Astrocyte of the hippocampus (primary cell): ENCODE measurements around the gene AHDC1.
A peak's percentile ranks its signal among the peaks of the same experiment; 100 is the strongest.

Experiments used
- DNase-seq: peaks from one replicate; pipeline ENCODE4 v3.0.0; 2011; ENCODE audit warnings: low read depth, low spot score

AHDC1 gene

DNA sequence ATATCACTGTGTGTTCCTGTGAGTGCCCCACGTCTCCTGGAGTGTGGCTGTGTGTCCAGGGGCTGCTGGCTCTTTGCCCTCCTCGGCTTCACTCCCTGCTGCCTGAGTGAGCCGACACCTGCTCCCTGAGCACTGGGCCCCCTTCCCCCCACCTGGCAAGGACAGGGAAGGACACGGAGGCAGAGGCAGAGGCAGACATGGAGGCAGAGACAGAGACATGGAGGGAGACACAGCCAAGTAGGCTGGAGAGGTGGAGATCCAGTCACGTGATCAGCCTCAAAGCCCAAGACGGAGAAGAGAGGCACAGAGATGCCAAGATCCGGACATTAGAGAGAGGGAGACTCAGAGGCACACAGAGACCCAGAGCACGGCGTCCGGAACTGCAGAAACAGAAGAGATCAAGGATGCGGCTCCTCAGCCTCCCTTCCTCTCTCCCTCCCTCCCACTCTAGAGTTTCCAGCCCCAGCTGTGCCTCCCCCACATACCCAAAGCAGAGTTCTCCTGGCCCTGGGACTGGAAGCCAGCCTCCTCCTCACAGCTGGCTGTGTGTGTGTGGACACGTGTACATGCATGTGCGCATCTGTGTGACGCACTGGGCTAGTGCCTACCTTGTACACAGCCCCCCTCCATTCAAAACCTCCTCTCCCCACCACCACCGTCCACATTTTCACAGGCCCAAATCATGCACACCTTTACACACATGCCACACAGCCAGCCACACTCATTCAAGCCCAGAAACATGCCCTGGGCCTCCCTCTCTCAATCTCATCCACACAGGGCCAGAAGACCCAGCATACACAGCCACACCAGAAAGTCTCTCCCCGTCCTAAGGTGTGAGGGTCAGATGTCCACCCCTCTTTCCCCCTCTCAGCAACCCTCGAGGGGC lies 74.9 kb downstream of the AHDC1 start:
- peak; percentile 54 for DNase-seq

DNA sequence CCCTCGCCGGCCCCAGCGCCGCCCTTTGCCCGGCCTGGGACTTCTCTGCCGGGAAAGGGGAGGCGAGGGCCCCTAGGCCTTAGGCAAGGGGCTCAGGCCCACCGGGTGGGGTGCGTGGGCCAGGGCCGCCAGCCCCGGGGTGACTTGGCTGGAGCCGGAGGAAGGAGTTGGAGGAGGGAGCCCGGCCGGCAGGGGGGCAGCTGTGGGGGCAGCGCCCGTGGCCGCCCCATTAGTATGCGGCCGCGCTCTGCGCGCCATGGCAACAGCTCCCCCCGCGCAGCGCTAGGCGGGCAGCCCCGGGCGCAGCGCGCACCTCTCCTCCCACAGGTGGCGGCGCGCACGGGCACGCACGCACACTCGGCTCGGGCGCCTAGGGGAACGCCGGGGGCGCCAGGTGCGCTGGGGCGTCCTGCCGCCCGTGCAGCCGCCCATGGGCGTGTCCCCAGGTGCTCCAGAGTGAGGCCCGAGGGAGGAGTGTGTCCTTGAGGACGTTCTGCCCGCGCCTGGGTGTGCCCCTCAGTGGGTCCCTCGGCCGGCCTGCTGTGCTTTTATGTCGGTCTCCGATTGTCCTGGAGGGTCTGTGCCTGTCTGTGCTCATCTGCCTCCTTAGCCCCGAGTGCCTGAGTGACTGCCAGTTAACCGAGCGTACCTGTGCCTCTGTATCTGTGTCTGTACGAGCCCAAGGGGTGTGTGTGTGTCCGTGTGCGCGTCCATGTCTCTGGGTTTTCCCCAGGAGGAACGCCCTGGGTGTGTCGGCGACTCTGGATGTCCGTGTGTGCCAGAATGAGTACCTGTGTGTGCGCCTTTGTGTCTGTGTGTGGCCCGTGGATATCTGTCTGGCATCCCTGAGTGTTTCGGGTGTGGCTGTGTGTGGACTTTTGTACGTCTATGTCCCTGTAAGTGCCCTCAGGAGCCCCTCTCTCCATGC lies 75.8 kb downstream of the AHDC1 start:
- peak; percentile 71 for DNase-seq

DNA sequence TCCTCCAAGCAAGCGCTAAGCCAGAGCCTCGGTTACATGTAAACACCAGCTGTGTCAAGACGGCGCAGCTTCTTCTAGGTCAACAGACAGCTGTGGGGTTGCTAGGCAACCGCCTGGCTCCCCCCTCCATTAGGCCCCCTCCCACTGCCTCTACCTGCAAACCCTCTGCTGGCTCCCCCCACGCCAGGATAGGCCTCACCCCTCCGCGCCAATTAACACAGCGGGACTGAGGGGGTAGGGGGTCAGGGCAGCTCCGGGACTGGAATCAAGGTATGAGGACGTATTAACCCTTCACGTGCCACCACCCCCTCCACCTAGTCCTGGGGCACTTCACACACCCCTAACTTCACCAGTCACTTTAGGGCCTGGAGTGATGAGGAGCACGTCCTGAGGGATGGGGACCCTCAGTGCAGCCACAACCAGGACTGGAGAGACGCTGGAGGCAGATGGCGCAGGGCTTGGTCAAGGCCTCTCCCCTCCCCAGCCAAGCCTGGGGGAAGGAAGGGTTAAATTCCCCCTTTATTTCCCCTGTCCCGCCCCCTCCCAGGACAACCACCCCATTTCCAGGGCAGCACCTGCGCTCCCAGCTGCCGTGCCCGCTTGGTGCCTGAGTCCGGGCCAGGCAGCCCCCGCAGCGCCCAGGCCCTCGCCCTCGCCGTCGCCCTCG lies 76.6 kb downstream of the AHDC1 start:
- DNase-seq = no peak

DNA sequence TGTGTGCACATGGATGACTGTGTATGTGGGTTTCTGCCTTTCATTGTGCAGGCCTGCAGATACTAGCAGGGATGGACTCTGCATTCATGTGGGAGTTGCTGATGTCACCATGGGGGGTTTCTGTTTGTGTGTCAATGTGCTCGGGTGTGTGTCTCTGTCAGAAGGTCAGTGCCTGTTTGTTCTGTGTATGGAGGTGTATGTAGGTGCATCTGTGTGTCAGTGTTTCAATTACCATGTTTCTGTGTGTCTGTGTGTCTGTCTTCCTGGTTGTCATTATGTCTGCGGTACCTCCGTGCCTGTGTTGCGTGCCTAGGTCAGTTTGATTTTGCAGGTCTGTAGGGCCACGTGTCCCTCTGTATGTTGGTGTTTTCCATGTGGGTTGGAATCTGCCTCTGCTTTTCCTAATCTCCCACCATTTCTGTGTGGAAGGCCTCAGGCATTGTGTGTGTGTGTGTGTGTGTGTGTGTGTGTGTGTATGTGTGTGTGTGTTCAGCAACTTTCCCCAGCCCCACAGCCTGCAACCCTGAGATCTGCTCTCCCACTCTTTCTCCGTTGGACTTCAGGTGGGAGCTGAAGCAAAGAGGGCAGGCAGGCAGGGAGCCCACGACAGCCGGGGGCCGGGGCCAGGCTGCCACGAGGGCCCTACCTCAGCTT lies 77.2 kb downstream of the AHDC1 start:
- DNase-seq = no peak

DNA sequence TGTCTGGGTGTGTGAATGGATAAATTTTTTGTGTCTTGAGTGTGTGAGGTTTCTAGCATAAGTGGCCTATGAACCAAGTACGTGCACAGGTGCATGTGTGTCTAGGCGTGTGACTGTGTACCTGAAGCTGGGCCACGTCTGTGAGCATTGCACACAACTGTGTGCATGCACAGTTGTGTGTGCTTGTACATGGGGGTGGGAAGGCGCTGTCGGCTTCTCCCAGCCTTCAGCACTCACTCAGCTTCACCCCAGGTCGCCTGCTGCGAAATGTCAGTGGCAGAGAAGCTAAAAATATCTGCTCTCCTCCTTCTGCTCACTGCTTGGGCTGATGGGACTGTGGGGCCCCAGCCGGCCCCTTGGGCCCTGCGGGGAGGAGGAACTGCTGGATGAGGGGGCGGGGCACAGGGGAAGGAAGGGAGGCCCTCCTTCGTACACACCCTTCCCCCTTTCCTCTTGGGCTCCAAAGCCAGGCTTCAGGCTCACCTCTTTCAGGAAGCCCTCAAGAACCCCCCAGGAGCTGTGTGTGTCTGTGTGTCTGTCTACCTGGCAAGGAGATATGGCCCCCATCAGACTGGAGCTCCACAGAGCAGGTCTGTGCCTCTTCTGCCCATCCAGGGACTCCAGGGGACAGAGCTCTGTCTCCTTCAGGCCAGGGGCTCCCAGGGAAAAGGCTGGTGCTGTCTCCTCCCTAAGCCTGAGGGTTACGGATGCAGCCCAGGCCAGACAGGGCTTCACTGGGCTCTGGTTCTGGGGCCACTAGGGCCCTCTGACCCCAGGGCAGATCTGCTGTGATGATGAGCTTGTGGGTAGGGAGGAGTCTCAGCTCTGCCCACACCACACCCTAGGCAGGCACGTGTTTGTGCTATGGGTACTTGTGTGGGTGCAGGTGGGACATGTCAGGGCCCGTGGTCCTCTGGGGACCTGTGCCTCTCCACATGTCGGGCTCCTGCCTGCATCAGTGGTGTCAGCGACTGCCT lies 78.4 kb downstream of the AHDC1 start:
- DNase-seq = peak; percentile 28

DNA sequence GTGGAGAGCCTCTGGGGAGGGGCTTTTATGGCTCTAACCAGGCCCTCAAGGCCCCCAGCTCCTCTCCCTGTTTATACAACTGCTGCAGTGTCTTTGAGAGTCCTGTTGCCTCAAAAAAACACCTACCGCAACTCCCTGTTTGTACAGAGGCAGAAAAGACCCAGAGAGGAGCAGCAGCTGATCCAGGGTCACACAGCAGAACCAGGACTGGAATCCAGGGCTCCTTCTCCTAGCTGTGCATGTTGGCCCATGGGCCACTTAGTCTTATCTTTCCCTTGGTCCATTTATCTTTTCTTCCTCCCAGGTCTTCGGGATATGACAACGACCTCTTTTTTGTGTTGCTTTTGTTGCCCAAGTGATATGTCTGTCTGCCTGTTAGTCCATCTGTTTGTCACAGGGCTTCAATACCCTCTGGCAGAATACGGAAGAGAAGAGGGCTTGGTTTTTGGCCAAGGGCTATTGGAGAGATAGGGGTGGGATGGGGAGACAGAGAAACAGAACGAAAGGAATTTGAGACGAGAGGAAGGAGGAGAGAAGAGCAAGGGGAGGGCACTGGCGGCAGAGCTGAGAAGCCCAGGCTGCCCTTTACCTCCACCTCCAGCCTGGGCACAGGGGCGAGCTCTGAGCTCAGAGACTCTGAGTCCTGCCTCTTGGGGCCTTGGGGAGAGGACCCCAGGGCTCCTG lies 80.5 kb downstream of the AHDC1 start:
- DNase-seq = no peak

DNA sequence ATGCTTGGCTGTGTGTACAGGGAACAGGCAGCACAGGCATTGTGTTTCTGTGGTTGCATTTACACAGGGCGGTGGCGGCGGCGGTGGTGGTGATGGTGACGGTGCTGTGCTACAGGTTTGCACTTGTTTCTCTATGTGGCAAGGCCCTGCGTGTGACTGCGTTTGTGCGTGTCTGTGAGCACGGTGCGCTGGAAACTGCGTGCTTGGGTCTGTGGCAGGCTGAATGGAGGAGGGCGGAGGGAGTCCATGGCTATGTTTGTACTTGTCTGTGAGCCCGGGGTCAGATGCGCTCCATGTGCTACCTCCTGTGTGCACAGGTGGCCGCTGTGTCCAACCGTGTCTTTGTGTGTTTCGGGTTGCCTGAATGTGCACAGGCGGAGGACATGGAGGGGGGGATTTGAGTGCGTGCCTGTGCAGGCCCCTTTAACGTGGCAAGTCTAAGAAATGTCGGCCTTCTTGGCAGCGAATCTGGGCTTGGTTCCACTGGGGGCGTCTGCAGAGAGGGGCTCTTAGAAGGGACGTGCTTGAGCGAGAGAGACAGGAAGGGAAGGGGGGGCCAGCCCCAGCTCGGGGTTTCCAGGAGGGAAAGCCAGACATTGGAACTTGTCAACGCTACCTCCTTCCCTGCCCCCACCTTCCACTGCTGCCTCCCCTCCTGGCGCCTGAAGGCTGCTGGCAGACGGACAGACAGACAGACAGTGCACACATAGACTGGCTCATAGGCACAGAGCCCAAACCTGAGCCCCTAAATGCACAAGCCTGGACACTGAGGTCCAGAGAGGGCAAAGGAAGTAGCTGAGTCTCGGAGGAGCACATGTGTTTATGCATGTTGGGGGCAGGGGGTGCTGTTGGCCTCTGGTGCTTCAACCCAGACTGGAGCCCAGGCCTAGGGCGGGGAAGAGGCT lies 81.3 kb downstream of the AHDC1 start:
- peak; percentile 49 for DNase-seq

DNA sequence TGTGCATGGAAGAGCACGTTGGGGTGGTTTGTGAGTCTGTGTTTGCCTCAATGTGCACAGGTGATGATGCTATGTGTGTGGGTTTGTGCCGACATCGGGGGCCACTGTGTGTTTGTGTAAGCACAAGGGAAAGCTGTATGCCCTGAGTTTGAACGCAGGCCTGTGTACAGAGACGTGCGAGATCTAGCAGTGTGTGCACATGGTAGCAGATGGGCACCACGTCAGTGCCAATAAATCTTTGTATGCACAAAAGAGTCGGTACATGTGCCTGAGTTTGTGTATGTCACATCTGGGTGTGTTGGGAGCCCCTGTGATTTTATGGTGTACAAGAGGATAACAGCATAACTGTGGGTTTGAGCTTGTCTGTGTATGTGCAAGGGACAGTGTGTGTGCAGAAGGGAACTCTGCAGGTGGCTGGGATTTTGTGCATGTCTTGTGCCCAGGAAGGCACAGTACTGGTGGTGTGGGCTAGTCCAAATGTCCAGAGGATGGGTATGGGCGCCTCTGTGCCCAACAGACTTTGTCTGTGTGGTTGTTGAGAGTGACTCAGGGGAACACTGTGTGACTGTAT lies 82.0 kb downstream of the AHDC1 start:
- no peak for DNase-seq

DNA sequence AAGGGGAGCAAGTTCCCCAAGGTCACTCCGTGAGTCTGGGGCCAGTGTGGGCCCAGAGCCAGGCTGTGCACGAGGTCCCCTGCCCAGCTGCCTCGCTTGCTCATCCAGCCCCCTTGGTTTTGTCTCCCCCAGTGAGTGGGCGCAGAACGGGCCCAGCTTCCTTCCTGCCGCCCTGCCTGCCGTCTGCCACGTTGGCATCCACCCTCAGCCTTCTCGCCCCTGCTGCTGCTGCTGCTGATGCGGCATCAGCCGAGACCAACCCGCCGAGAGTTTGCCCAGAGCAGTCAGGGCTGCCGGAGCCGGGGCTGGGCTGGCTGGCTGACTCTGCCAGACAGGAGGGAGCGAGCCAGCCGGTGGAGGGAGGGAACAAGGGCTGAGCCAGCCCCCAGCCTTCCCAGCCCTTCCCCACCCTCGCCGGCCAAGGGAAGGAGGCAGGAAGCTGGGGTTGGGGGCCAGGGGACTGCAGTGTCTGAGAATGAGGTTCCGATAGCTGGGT lies 82.6 kb downstream of the AHDC1 start:
- no peak for DNase-seq

DNA sequence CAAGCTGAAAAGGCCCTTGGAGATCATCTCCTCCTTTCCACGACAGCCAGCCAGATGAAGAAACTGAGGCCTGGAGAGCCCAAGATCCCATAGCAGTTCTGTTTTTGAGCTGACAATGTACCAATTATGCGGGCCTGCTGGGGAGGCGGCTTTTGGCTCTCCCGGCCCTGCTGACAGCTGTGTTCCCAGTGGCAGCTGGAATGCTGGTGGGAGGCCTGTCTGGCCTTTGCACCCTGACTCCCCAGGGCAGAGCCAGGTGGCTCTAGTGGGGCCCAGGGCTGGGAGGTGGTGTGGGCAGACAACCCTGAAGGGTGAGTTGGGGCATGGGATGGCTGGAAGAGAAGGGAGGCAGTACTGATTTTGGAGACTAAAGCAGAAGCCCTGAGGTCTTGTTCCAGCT lies 83.3 kb downstream of the AHDC1 start:
- DNase-seq = no peak

DNA sequence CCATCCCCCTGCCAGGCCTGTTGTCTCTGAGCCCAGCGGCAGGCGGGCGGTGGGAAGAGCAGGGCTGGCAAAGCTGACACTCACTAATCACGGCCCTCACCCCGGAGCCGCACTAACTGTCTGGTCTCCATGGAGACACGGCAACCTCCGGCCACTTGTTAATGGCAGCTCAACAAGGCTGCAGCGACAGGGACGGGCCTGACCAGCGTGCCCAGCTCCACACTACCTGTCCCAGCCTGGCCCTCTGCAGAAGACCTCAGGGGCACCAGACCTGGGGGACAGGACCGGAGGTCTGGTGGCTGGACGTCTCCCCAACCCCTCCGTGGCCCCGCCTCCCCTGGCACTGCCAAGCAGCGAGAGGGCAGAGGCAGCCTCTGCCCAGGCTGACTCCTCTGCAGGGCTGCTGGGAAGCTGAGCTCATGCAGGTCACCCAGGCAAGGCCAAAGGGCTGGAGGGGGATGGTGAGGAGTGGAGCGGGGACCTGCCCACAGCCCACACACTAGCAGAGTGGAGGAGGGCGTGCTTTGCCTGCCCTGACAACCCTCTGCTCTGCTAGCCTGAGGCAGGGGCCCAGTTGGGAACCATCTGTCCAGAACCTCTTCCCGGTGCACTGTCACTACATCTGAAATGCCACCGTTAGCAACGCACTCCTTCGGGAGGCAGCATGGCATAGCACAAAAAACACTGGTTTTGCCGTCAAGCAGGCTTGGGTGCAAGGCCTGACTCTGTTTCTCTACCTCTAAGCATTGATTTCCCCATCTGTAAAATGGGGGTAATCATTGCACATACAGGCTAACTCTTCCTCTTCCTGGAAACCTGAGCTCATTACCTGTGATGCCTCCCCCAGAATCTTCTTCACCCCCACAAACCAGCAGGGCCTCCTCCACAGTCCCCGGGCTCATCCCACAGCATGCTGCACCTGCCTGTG lies 84.3 kb downstream of the AHDC1 start:
- DNase-seq = peak; percentile 63

DNA sequence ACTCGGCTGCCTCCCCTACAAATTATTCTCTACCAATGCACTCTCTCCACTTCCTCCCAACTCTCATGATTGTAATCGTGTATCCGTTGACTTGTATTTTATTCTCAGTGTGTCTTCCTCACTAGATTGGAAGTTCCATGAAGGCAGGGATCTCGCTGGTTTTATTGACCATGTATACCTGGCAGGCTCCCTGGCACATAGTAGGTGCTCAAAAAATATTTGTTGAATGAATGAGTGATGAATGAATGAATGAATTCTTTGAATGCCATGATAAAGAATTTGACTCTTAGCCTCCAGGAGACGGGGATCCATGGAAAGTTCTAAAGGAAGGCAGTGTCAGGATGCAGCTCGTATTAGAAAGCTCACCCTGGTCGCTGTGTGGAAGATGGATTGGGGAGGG lies 85.1 kb downstream of the AHDC1 start:
- no peak for DNase-seq

DNA sequence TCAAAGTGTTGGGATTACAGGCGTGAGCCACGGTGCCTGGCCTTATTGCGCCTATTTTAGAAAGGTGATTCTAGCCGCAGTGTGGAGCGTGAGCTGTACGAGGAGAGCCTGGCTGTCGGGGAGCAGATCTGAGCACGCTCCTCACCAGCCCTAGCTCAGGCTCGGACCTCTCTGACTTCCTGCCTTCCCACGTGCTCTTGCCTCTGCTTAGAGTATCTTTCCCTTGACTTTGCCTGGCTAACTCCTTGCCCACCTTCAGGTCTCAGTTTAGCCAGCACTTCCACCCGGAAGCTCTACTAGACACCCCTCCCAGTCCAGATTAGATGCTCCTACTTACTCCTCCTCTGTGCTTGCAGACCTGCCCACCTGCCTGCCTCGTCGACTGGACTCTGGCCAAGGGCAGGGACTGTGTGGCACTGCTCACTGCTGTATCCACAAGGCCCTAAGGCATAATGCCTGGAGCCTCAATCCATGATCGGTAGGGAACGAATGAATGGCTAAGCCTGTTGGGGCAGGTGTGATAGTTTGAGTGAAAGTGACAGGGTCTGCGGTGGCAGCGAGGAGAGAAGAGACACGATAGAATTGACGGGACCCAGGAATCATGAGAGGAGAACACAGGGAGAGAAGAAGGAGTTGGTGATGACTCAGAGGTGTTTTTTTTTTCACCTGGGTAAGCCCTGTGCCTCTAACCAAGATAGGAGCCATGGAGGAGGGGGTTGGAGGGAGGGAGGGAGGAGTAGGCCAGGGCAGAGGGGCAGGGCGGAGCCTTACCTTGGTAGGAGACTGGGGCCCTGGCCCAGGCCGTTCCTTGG lies 85.8 kb downstream of the AHDC1 start:
- no peak for DNase-seq

DNA sequence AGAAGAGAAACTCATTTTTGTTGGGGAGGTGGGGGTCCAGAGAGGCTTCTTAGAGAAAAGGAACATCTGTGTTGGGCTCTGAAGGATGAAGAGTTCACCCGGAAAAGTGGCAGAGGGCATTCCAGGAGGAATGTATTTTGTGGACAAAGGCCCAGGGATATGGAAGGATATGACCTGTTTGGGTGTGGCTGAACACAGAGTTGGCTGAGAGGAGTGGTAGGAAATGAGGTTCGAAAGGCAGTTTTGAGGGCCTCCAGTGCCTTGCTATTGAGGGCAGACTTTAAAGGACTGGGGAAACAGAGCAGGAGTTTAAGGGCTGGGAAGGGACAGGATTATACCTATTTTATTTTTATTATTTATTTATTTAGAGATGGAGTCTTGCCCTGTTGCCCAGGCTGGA lies 86.6 kb downstream of the AHDC1 start:
- no peak for DNase-seq

DNA sequence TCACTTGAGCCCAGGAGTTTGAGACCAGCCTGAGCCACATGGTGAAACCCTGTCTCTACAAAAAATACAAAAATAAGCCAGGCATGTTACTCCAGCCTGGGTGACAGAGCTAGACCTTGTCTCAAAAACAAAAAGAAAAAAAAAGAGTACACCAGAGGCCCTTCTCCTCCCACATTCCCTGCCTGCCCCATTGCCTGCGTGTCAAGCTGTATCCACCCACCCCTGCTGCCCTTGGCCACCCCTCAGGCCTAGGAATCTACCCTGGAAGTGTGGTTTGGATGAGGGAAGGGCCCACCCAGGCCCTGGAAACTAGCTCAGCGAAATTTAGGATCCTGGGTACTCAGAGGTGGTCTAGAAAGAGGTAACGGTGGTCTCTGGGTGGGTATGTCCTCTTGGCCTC lies 88.3 kb downstream of the AHDC1 start:
- DNase-seq = no peak

DNA sequence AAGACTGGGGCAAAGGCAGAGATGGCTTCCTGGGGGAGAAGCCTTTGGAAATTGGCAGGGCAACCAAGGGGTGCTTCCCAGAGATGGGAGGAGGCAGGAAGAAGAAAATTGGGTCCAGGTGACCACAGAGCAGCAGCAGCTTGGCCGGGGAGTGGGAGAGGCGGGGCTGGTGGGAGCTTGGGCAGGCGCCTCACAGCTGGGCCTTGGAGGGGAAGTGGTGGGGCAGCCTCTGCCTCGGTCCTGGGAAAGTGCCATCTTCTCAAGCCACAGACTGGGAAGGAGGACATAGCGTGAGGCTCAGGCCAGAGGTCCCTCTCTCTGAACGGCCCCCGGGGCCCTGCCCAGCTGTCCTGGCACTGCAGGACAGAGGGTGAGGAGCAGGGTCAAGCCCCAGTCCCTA lies 90.0 kb downstream of the AHDC1 start:
- DNase-seq = no peak
